DMS114 treated with DMSO at 0.1 percent for 48 hours (cell line): Measurements from ENCODE around the gene SHF.

ENCODE experiments used
- DNase-seq: peaks from one replicate; lab custom pipeline; 2025; ENCODE audit not compliant: unreplicated experiment; lab: John Stamatoyannopoulos, UW

The SHF gene

GRCh38 chr15:45174069-45174468 lies 13.7 kb downstream of the SHF start:
- no peak for DNase-seq

- DNase-seq: no peak
These were observed 15.9 kb downstream of the SHF start for GRCh38 chr15:45171912-45172311.

GRCh38 chr15:45169608-45170480 lies 17.9 kb downstream of the SHF start:
- no peak for DNase-seq

DNA sequence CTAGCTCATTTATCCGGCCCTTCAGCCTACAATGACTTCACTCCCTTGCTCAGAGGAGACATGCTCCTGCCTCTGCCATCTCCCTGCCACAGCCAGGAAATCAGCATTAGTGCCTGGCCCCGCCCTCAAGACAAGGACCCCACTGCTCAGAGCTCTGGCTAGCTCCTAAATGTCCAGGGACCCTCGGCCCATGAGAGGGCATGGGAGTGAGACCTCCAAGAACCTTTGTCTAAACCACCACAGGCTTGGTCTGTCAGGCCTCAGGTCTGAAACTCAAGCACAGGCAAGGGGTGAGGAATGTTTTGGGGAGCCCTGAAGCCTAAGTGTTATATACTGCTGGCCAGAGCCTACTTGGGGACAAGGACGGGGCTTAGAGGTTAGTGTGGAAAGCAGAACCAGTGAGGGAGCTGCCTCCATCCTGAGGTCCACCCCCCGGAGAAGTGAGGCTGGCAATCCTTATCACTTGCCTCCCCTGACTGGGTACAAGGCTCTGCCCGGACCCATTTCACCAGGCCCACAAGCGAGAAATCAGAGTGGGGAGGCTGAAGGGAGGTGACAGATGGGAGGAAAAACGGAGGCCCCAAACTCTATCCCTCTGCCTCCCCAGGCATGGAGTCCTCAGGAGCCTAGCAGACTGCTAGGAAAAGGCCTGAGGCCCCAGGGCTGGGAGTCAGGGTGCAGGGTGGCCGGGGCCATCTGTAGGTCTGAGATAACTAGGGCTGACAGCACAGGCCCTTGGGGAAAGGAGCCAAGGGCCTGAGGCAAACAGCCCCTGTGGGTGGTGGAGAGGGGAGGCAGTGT lies 18.8 kb downstream of the SHF start:
- no peak for DNase-seq

DNA sequence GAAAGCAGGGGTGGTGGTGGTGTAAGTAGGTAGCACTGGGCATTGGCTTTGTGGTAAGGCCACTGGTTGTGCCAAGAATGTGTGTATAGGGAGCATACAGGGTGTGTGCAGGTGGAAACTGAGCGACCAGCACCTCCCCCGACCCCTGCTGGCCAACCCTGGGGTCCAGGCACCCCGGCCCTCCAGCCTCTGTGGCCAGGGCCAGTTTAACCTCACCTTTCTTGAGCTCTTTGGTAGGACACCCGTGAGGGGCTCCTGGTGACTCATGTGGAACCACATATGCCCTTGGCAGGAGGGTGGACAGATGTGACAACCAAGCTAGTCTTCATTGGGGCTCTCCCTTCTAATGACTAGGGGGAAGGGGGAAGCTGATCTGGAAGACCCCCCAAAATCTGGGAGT lies 19.5 kb downstream of the SHF start:
- no peak for DNase-seq

GRCh38 chr15:45167631-45168205 lies 20.0 kb downstream of the SHF start:
- DNase-seq: no peak

- peak; percentile 59 for DNase-seq
These were observed 20.7 kb downstream of the SHF start for GRCh38 chr15:45166834-45167630.

- DNase-seq: no peak
These were observed 22.2 kb downstream of the SHF start for GRCh38 chr15:45165536-45165935.

- DNase-seq: no peak
These were observed 22.9 kb downstream of the SHF start for GRCh38 chr15:45164914-45165313.

GRCh38 chr15:45163508-45163856 lies 24.3 kb downstream of the SHF start:
- no peak for DNase-seq

DNA sequence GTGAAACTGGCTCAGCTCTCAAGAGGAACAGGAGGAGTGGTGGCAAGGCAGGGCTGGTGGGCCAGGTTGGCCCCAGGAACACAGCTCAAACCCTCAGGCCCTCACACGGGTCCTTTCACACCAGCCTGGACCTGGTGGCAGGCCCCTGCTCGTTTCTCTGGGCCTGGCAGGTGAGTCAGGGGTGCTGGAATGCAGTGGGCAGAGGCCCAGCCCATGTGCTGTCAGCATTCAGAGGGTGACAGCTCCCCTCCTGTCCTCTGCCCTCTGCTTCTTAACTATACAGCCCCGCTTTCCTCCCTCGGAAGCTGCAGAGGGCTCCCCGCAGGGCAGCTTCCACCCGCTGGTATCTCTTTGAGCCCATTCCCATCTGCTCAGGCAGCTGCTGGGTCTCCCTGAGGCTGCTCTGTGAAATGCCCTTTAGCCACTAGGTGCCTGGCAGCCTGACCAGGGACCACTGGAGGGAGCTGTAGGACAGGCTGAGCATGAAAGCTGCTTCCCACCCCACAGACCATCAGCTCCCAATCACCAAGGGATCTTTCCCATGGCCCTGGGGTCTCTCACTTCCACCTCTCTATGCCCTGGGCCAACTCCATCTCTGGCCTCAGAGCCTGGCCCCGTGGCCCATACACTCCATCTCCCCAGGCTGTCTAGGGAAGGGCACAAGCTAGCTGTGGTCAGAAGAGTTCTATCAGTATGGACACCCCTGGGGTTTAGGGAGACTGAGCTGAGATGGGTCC lies 24.8 kb downstream of the SHF start:
- DNase-seq: peak; percentile 48

DNA sequence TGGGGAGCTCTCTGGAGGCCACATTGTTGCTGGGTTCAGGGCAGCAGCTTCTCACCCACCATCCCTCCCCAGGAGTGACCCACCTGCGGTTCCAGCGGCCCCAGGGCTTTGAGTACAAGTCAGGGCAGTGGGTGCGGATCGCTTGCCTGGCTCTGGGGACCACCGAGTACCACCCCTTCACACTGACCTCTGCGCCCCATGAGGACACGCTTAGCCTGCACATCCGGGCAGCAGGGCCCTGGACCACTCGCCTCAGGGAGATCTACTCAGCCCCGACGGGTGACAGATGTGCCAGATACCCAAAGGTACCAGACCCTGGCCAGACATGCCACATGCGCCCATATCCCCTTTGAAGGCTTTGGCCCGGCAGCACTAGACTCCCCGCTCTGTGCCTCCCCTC lies 26.1 kb downstream of the SHF start:
- DNase-seq: no peak

GRCh38 chr15:45157974-45158373 lies 29.8 kb downstream of the SHF start:
- DNase-seq: no peak

- DNase-seq: no peak
These were observed 30.9 kb downstream of the SHF start for GRCh38 chr15:45156744-45157455.

DNA sequence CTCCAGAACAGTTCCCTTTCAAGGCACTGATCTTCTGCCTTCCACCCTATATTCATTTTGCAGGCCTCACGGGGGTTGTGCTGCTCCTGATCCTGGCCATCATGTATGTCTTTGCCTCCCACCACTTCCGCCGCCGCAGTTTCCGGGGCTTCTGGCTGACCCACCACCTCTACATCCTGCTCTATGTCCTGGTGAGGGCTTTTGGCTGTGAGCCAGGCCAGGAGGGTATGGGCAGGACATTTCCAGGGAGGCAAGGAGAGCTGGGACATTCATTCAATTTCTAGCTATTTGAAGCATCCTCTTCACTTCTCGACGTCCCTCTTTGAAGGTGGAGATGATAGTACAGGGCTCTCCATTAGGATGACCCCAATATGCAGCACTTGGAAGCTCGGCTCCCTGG lies 32.0 kb downstream of the SHF start:
- DNase-seq: no peak

DNA sequence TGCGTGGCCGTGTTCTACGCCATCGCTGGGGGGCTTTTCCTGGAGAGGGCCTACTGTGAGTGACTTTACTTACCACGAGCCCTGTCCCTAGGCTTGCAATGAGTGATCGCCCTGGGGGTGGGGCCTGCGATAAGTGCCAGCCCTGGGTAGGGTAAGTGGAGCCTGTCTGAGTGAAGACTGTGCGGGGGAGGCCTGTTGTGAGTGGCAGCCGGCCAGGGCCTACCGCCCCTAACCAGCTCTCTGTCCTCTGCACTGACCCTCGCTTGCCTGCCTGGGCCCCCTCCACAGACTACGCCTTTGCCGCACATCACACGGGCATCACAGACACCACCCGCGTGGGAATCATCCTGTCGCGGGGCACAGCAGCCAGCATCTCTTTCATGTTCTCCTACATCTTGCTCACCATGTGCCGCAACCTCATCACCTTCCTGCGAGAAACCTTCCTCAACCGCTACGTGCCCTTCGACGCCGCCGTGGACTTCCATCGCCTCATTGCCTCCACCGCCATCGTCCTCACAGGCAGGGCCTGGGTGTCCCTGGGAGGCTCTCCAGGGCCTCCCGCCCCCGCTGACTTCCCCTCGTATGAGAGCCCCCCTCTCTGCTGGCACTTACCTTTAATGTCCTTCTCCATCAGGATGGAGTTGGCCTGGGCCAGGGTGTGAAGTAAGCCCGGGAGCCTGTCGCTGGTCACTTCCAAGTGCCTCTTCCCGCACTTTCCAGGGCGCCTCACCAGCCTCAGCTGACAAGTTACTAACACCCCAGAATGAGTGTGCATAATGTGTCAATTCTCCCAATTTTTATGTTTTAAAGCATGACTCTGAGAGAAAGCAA lies 35.6 kb downstream of the SHF start:
- no peak for DNase-seq

GRCh38 chr15:45150997-45151396 lies 36.8 kb downstream of the SHF start:
- DNase-seq: no peak

GRCh38 chr15:45150481-45150880 lies 37.3 kb downstream of the SHF start:
- no peak for DNase-seq

GRCh38 chr15:45149060-45149459 lies 38.7 kb downstream of the SHF start:
- DNase-seq: no peak
